Tibial nerve (tissue), 4 donors: ENCODE results near the gene PDE4A.

Source experiments
- CTCF ChIP-seq, 5 experiments: fragments of 200-600 bp in 3 of 5; fragments of 450-650 bp in 2 of 5; sonication (generic) in 3 of 5; IDR thresholded peaks; one replicate each; pipeline ENCODE4 v1.5.1; 2016 to 2019; ENCODE audit warnings: antibody characterized with exemption in 5 of 5, mild to moderate bottlenecking in 3 of 5, moderate library complexity in 2 of 5
- EP300 ChIP-seq, 2 donors: sonication (generic); formaldehyde crosslinking; IDR thresholded peaks; one replicate each; pipeline ENCODE4 v1.6.1; 2017; ENCODE audit warnings: antibody characterized with exemption in 2 of 2, mild to moderate bottlenecking in 1 of 2
- POLR2A ChIP-seq, 2 donors: fragments of 450-650 bp; IDR thresholded peaks; one replicate each; pipeline ENCODE4 v1.6.1; 2017; ENCODE audit warnings: antibody characterized with exemption in 2 of 2, mild to moderate bottlenecking in 2 of 2, moderate library complexity in 2 of 2

GRCh38 chr19:10404888-10405820 is 15.2 kb upstream of the PDE4A start:
- TF ChIP-seq CTCF (IDR thresholded peaks at IDR 0.05) = no peak
- no peak for TF ChIP-seq POLR2A (IDR thresholded peaks at IDR 0.05)
- no peak for TF ChIP-seq EP300 (IDR thresholded peaks at IDR 0.05)
